IPS DF 4.7 (cell line): ENCODE measurements around the gene HTRA1.

Experiments
- DNase-seq: peaks from one replicate; pipeline ENCODE4 v3.0.0-alpha.2; 2013; ENCODE audit warnings: low spot score; ENCODE audit errors: extremely low read depth

HTRA1 gene

GRCh38 chr10:122515588-122516231 lies 54.4 kb downstream of the HTRA1 start:
- no peak for DNase-seq

GRCh38 chr10:122516734-122517133 lies 55.4 kb downstream of the HTRA1 start:
- DNase-seq, result no peak

- no peak for DNase-seq
These were observed 57.8 kb downstream of the HTRA1 start for GRCh38 chr10:122519144-122519543.

GRCh38 chr10:122519873-122520272 lies 58.5 kb downstream of the HTRA1 start:
- DNase-seq, result no peak

GRCh38 chr10:122521011-122521410 lies 59.7 kb downstream of the HTRA1 start:
- no peak for DNase-seq

GRCh38 chr10:122524811-122525210 lies 63.5 kb downstream of the HTRA1 start:
- no peak for DNase-seq

GRCh38 chr10:122525788-122526187 lies 64.4 kb downstream of the HTRA1 start:
- no peak for DNase-seq

- DNase-seq, result no peak
These were observed 65.5 kb downstream of the HTRA1 start for GRCh38 chr10:122526892-122527291.

- no peak for DNase-seq
These were observed 68.8 kb downstream of the HTRA1 start for GRCh38 chr10:122530177-122530576.

GRCh38 chr10:122531261-122531660 lies 69.9 kb downstream of the HTRA1 start:
- no peak for DNase-seq

- DNase-seq, result no peak
These were observed 70.6 kb downstream of the HTRA1 start for GRCh38 chr10:122531939-122532338.

- DNase-seq, result no peak
These were observed 71.4 kb downstream of the HTRA1 start for GRCh38 chr10:122532601-122533296.

GRCh38 chr10:122537545-122537944 lies 76.2 kb downstream of the HTRA1 start:
- no peak for DNase-seq

- no peak for DNase-seq
These were observed 80.2 kb downstream of the HTRA1 start for GRCh38 chr10:122541541-122542002.

GRCh38 chr10:122543676-122544445 lies 82.5 kb downstream of the HTRA1 start:
- DNase-seq, result no peak

GRCh38 chr10:122544493-122544892 lies 83.1 kb downstream of the HTRA1 start:
- no peak for DNase-seq

- no peak for DNase-seq
These were observed 84.9 kb downstream of the HTRA1 start for GRCh38 chr10:122546242-122546641.

- no peak for DNase-seq
These were observed 87.2 kb downstream of the HTRA1 start for GRCh38 chr10:122548407-122549085.

GRCh38 chr10:122549636-122550035 lies 88.3 kb downstream of the HTRA1 start:
- no peak for DNase-seq

- no peak for DNase-seq
These were observed 89.1 kb downstream of the HTRA1 start for GRCh38 chr10:122550427-122550826.

- DNase-seq, result no peak
These were observed 89.6 kb downstream of the HTRA1 start for GRCh38 chr10:122550983-122551382.

GRCh38 chr10:122551450-122551849 lies 90.1 kb downstream of the HTRA1 start:
- no peak for DNase-seq
